ENCODE measurements around the gene ZFHX3. TPM values are rescaled to one million over a fixed set of nuclear protein-coding genes. Genes with fewer than 3 reads are reported as not detected.

ZFHX3 gene
- total RNA-seq, 1 experiment from 2014 or later, result 1.5 TPM

DNA sequence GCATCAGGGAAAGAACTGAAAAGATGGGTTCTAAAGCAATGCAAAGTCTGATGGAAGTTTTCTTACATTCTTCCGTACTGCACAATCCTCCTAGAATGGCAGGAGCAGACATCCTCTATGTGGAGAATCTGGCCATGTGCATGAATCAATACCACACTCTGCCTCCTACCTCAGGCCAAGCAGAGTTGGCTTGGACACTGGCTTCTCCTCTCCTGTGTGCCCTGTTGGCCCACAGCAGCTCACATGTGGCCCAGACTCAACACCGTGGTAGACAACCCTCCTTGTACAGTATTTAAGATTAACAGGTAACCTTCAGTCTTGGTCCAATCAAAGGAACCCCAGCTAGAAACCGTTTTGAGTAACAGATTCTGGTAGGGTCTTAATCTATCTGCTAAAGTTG lies 101.9 kb downstream of the ZFHX3 start:
- Mint-ChIP-seq H3K27ac (no peak overlapping the region), H3K4me1 (peaks cover 25 to 27% of the 10 kb centered on the region in 2 experiments), H3K4me3 (no peak overlapping the region), H3K27me3 (ENCODE audit: low read depth) (peaks cover 5% of the 10 kb centered on the region), H3K9me3 (peaks cover 0 to 2% of the 10 kb centered on the region in 2 experiments; a peak in 2 of 5 replicates), H3K36me3 (ENCODE audit: insufficient read depth in 1 of 3, low read depth in 3 of 3) (peaks cover 0 to 4% (median 2%) of the 10 kb centered on the region in 3 experiments; a peak in 4 of 7 replicates)
- Histone ChIP-seq H3K9me3 (ENCODE audit: control insufficient read depth, low read depth, low read length) (no peaks in the 10 kb centered on the region), H3K4me1 (ENCODE audit: insufficient read depth, low read length) (no peaks in the 10 kb centered on the region), H3K23ac (ENCODE audit: insufficient read length, low read depth, low read length) (no peak overlapping the region), H2AFZ (ENCODE audit: low read length) (no peak overlapping the region), H4K8ac (replicated peaks; ENCODE audit: insufficient read length, low read depth, low read length) (no peak overlapping the region), H3K4me2 (ENCODE audit: insufficient read depth, insufficient read length, low read length) (no peak overlapping the region), H3K27ac (ENCODE audit: insufficient read length, low read depth, low read length) (no peak overlapping the region), H2BK12ac (ENCODE audit: insufficient read length, low read depth, low read length) (no peak overlapping the region), H2BK20ac (ENCODE audit: low read depth, low read length, poor library complexity, severe bottlenecking) (no peak overlapping the region), H2BK120ac (ENCODE audit: low read depth, low read length, poor library complexity, severe bottlenecking) (no peak overlapping the region), H3K79me1 (ENCODE audit: insufficient read depth, low read depth, low read length, poor library complexity, severe bottlenecking) (no peaks in the 10 kb centered on the region), H2BK5ac (ENCODE audit: insufficient read length, low read length) (no peak overlapping the region), H2AK5ac (ENCODE audit: insufficient read length, low read length) (no peak overlapping the region), H3K56ac (ENCODE audit: insufficient read length, low read depth, low read length) (no peak overlapping the region), H4K91ac (ENCODE audit: insufficient read length, low read depth, low read length) (no peak overlapping the region), H3K14ac (ENCODE audit: insufficient read depth, low read length) (no peak overlapping the region; the same call in 1 of the 2 replicates), H3T11ph (ENCODE audit: low read length) (no peak overlapping the region), H3K18ac (ENCODE audit: insufficient read length, low read depth, low read length) (no peak overlapping the region), H3K27me3 (ENCODE audit: insufficient read depth, low read length) (no peaks in the 10 kb centered on the region), H2BK15ac (ENCODE audit: low read depth, low read length) (no peak overlapping the region), H3K4ac (ENCODE audit: low read depth, low read length) (no peak overlapping the region), H3K9ac (ENCODE audit: extremely low read depth, insufficient read length, low read length) (no peak overlapping the region), H3K79me2 (ENCODE audit: insufficient read depth, low read length) (no peaks in the 10 kb centered on the region), H3K23me2 (ENCODE audit: insufficient read length, low read depth, low read length, poor library complexity, severe bottlenecking) (no peaks in the 10 kb centered on the region), H4K20me1 (ENCODE audit: control insufficient read depth, insufficient read depth, insufficient read length) (no peaks in the 10 kb centered on the region), H4K5ac (ENCODE audit: insufficient read length, low read depth, low read length) (no peak overlapping the region)
- TF ChIP-seq CTCF (conservative IDR thresholded peaks at IDR 0.05), result no peak
- WGBS (ENCODE audit: extremely low coverage, insufficient read length, low lambda C conversion rate), result no CpG with 5 or more reads among the region's 3 CpGs
- DNase-seq, result no peak

All from H9 (cell line).